Upper lobe of right lung (tissue), 1 donor: ENCODE measurements around the gene ECHDC3. TPM values are rescaled to one million over a fixed set of nuclear protein-coding genes. Genes with fewer than 3 reads are reported as not detected.
A peak's percentile ranks its signal among the peaks of the same experiment; 100 is the strongest.

Experiments used
- ATAC-seq: fragments of 200-7000 bp; cut with Tn5 transposase; one replicate; pipeline ENCODE4 v1.9.1; 2020; ENCODE audit warnings: mild to moderate bottlenecking, moderate library complexity
- DNase-seq: peaks from one replicate; pipeline ENCODE4 v3.0.0-alpha.2; 2020
- H3K27ac ChIP-seq: fragments of 200-600 bp; one replicate; pipeline ENCODE4 v1.8.0; 2022
- H3K27me3 ChIP-seq: fragments of 200-600 bp; one replicate; pipeline ENCODE4 v1.8.0; 2022; ENCODE audit warnings: mild to moderate bottlenecking
- H3K36me3 ChIP-seq: fragments of 200-600 bp; one replicate; pipeline ENCODE4 v1.8.0; 2022
- H3K4me1 ChIP-seq: fragments of 200-600 bp; one replicate; pipeline ENCODE4 v1.8.0; 2022
- H3K4me3 ChIP-seq: fragments of 200-600 bp; one replicate; pipeline ENCODE4 v1.8.0; 2022; ENCODE audit warnings: mild to moderate bottlenecking
- H3K9me3 ChIP-seq: fragments of 200-600 bp; one replicate; pipeline ENCODE4 v1.8.0; 2022
- CTCF ChIP-seq: fragments of 200-600 bp; IDR thresholded peaks from one replicate; pipeline ENCODE4 v1.8.0; 2022; ENCODE audit warnings: antibody characterized with exemption
- intact Hi-C: fragments of 100-400 bp; cut with DNase I; formaldehyde crosslinking; loops from one replicate; pipeline ENCODE4 v1.11.0; 2022
- total RNA-seq: library from RNA; stranded (reverse); fragmentation: NEBNext Ultra II Directional; extraction: Animal tissue kit (Norgen Biotek cat#: 25700); gene quantifications from one replicate; pipeline ENCODE4 v1.2.1, GENCODE V29; 2021
- donor health status: DM: no; HTN: yes; CAD: no; lungs with severe emphysema.

ECHDC3 gene
- total RNA-seq, 1 donor from 2014 or later = 39.4 TPM

GRCh38 chr10:11740907-11741306, 1.3 kb upstream of the ECHDC3 start:
- ATAC-seq = no peak
- Histone ChIP-seq H3K27ac (no peak overlapping the region), H3K9me3 (no peaks in the 10 kb centered on the region), H3K4me1 (peaks cover 14% of the 10 kb centered on the region), H3K27me3 (no peaks in the 10 kb centered on the region), H3K36me3 (no peaks in the 10 kb centered on the region), H3K4me3 (no peak overlapping the region)
- no peak for TF ChIP-seq CTCF
- intact Hi-C loops = no loop called here
- no peak for DNase-seq

GRCh38 chr10:11741608-11742007, 574 bp upstream of the ECHDC3 start:
- peak overlapping the region; percentile 76 for H3K4me3 ChIP-seq
- no peak for ATAC-seq
- no peak for DNase-seq
- intact Hi-C loops = no loop called here
- H3K36me3 ChIP-seq = no peaks in the 10 kb centered on the region
- no peaks in the 10 kb centered on the region for H3K9me3 ChIP-seq
- H3K27ac ChIP-seq = no peak overlapping the region
- H3K27me3 ChIP-seq = no peaks in the 10 kb centered on the region
- H3K4me1 ChIP-seq = peaks cover 19% of the 10 kb centered on the region
- no peak for TF ChIP-seq CTCF

- Histone ChIP-seq H3K4me1 (peaks cover 23% of the 10 kb centered on the region), H3K36me3 (no peaks in the 10 kb centered on the region), H3K4me3 (peak overlapping the region; percentile 76), H3K27me3 (no peaks in the 10 kb centered on the region), H3K27ac (peak overlapping the region; percentile 91), H3K9me3 (no peaks in the 10 kb centered on the region)
- peak; percentile 78 for DNase-seq
- no peak for TF ChIP-seq CTCF
- intact Hi-C loops = no loop called here
- peak; percentile 64 for ATAC-seq
Measured at GRCh38 chr10:11742779-11743298, 657 bp downstream of the ECHDC3 start.

- intact Hi-C loops = no loop called here
- Histone ChIP-seq H3K4me1 (peaks cover 23% of the 10 kb centered on the region), H3K27ac (peak overlapping the region; percentile 91), H3K27me3 (no peaks in the 10 kb centered on the region), H3K9me3 (no peaks in the 10 kb centered on the region), H3K4me3 (peak overlapping the region; percentile 76), H3K36me3 (no peaks in the 10 kb centered on the region)
- no peak for TF ChIP-seq CTCF
- ATAC-seq (no peak), DNase-seq (no peak)
Measured at GRCh38 chr10:11743461-11744338, 1.5 kb downstream of the ECHDC3 start.

GRCh38 chr10:11745045-11745444, 2.9 kb downstream of the ECHDC3 start:
- no peak for TF ChIP-seq CTCF
- no peak overlapping the region for H3K27ac ChIP-seq

More at GRCh38 chr10:11745045-11745444, 2.9 kb downstream of the ECHDC3 start:
- H3K27me3 ChIP-seq = no peaks in the 10 kb centered on the region
- intact Hi-C loops = no loop called here
- DNase-seq = no peak
- H3K36me3 ChIP-seq = peaks cover 10% of the 10 kb centered on the region
- ATAC-seq = no peak
- H3K4me3 ChIP-seq = no peak overlapping the region
- H3K4me1 ChIP-seq = peaks cover 23% of the 10 kb centered on the region
- no peaks in the 10 kb centered on the region for H3K9me3 ChIP-seq
